ENCODE results near the gene SMS.

DNA sequence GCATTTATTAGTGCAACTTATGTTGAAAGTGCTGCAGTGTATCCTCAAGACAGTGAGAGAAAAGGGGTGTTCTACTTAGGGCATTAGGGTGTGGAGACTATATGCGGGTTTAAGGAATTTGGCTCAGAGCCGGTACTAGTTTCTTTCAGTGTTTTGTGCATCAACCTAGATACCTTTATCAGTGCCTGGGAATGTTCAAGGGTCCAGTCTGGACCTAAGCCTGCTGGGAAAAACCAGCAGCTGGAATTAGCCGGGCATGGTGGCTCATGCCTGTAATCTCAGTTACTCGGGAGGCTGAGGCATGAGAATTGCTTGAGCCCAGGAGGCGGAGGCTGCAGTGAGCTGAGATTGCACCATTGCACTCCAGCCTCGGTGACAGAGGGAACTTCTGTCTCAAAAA is 99.0 kb downstream of the SMS start:
- TF ChIP-seq CTCF (IDR thresholded peaks at IDR 0.05; ENCODE audit: low read depth, low read length, poor library complexity, severe bottlenecking) (no peak), EZH2phosphoT487 (IDR thresholded peaks at IDR 0.05; ENCODE audit: borderline replicate concordance, low read length) (no peak)

Measured in DOHH2 (cell line).